ENCODE data around the gene ITGA11. TPM values are rescaled to one million over a fixed set of nuclear protein-coding genes. Genes with fewer than 3 reads are reported as not detected.

Gene ITGA11
- total RNA-seq, 2 experiments from 2014 or later, result under 0.01 TPM; not detected in 1

GRCh38 chr15:68408971-68409370 is 23.0 kb downstream of the ITGA11 start:
- H3K9me3 ChIP-seq (ENCODE audit: low read length), result no peaks in the 10 kb centered on the region
- no peaks in the 10 kb centered on the region for H3K9me2 ChIP-seq (ENCODE audit: insufficient read depth, low read length)
- no peak overlapping the region for H2AFZ ChIP-seq (ENCODE audit: low read length)
- no peak overlapping the region for H3K4me2 ChIP-seq (ENCODE audit: low read length)
- no TSS peak for BruUV-seq (replicated peaks)
- no peak for DNase-seq (ENCODE audit: low spot score)
- no peak overlapping the region for H3K4me3 ChIP-seq (ENCODE audit: low read depth, low read length, poor library complexity, severe bottlenecking)
- H3K4me1 ChIP-seq (ENCODE audit: insufficient read depth, low read length, poor library complexity, severe bottlenecking), result no peaks in the 10 kb centered on the region
- no peak overlapping the region for H3K27ac ChIP-seq (ENCODE audit: low read depth, low read length, poor library complexity, severe bottlenecking)
- H3K36me3 ChIP-seq (ENCODE audit: insufficient read depth, low read length), result no peaks in the 10 kb centered on the region
- no peaks in the 10 kb centered on the region for H4K20me1 ChIP-seq (ENCODE audit: insufficient read depth, low read length)
- ChIA-PET POLR2A (no interaction called here), CTCF (ENCODE audit: unreplicated experiment) (no interaction called here)
- intact Hi-C loops (cut with micrococcal nuclease; ENCODE audit: unreplicated experiment), result no loop called here
- TF ChIP-seq CTCF (conservative IDR thresholded peaks at IDR 0.05; ENCODE audit: low read length) (no peak), EZH2phosphoT487 (IDR thresholded peaks at IDR 0.05; ENCODE audit: borderline replicate concordance, low read depth, low read length) (no peak)
- H3K79me2 ChIP-seq (ENCODE audit: insufficient read depth, low read depth, low read length), result no peaks in the 10 kb centered on the region

GRCh38 chr15:68407886-68408881 is 23.8 kb downstream of the ITGA11 start:
- Histone ChIP-seq H3K9me2 (ENCODE audit: insufficient read depth, low read length) (no peaks in the 10 kb centered on the region), H3K4me2 (ENCODE audit: low read length) (no peak overlapping the region), H3K27ac (ENCODE audit: low read depth, low read length, poor library complexity, severe bottlenecking) (no peak overlapping the region), H3K4me3 (ENCODE audit: low read depth, low read length, poor library complexity, severe bottlenecking) (no peak overlapping the region), H3K4me1 (ENCODE audit: insufficient read depth, low read length, poor library complexity, severe bottlenecking) (no peaks in the 10 kb centered on the region), H3K79me2 (ENCODE audit: insufficient read depth, low read depth, low read length) (no peaks in the 10 kb centered on the region), H2AFZ (ENCODE audit: low read length) (no peak overlapping the region), H3K36me3 (ENCODE audit: insufficient read depth, low read length) (no peaks in the 10 kb centered on the region), H4K20me1 (ENCODE audit: insufficient read depth, low read length) (no peaks in the 10 kb centered on the region), H3K9me3 (ENCODE audit: low read length) (no peaks in the 10 kb centered on the region)
- CTCF ChIA-PET (ENCODE audit: unreplicated experiment), result no interaction called here
- no peak for DNase-seq (ENCODE audit: low spot score)
- no TSS peak for BruUV-seq (replicated peaks)
- intact Hi-C loops (cut with micrococcal nuclease; ENCODE audit: unreplicated experiment), result no loop called here
- POLR2A ChIA-PET, result no interaction called here
- no peak for TF ChIP-seq CTCF (conservative IDR thresholded peaks at IDR 0.05; ENCODE audit: low read length)
- no peak for TF ChIP-seq EZH2phosphoT487 (IDR thresholded peaks at IDR 0.05; ENCODE audit: borderline replicate concordance, low read depth, low read length)
